BJ (cell line): Measurements from ENCODE around the gene DIPK1B. TPM values are rescaled to one million over a fixed set of nuclear protein-coding genes. Genes with fewer than 3 reads are reported as not detected.

Experiments
- CTCF ChIA-PET: fragments of 350-600 bp; formaldehyde crosslinking; extraction: SDS; loops from one replicate; lab custom pipeline; 2021; ENCODE audit warnings: antibody characterized with exemption, inconsistent platforms; lab: Yijun Ruan, JAX
- POLR2A ChIA-PET: fragments of 300-600 bp; sonication (Branson Sonifier 250); formaldehyde crosslinking; extraction: SDS; loops from one replicate; lab custom pipeline; 2021; ENCODE audit warnings: antibody characterized with exemption; lab: Charles Lee
- DNase-seq: peaks from one replicate; pipeline ENCODE4 v3.0.0-alpha.2; 2011; ENCODE audit warnings: low read depth
- H3K27me3 ChIP-seq: 2 replicates; pipeline ENCODE4 v1.6.0; 2011; ENCODE audit warnings: low read length; ENCODE audit not compliant: control insufficient read depth, insufficient read depth
- H3K36me3 ChIP-seq: 2 replicates; pipeline ENCODE4 v1.5.1; 2011; ENCODE audit warnings: low read length; ENCODE audit not compliant: control insufficient read depth, insufficient read depth
- H3K4me3 ChIP-seq: 2 replicates; pipeline ENCODE4 v1.5.1; 2011; ENCODE audit warnings: low read depth, mild to moderate bottlenecking, control low read depth, low read length
- CTCF ChIP-seq: IDR thresholded peaks from 2 replicates; pipeline ENCODE4 v1.5.1; 2011; ENCODE audit warnings: low read depth, mild to moderate bottlenecking, control low read depth, inconsistent platforms, low read length, moderate library complexity; ENCODE audit not compliant: insufficient read depth
- polyA plus RNA-seq: library from polyadenylated mRNA; depleted of rRNA; stranded (reverse); fragments of >200 nt; gene quantifications from 2 replicates; pipeline ENCODE4 v1.2.3, GENCODE V29; 2011

Gene DIPK1B
- polyA plus RNA-seq, 1 experiment, result 0.42 TPM

GRCh38 chr9:136697146-136697820 lies 15.1 kb upstream of the DIPK1B start:
- ChIA-PET POLR2A (no interaction called here), CTCF (interaction anchor here (1.0 to 1.8 kb wide), 4 partner anchors 25 to 257 kb away, joined by 3 to 6 read pairs (median 4); no protein-coding TSS in a partner anchor)
- peaks cover 8% of the 10 kb centered on the region for H3K27me3 ChIP-seq
- no peak for DNase-seq
- TF ChIP-seq CTCF, result no peak
- H3K36me3 ChIP-seq, result no peaks in the 10 kb centered on the region
- H3K4me3 ChIP-seq, result no peak overlapping the region

- H3K4me3 ChIP-seq, result no peak overlapping the region
- peaks cover 8% of the 10 kb centered on the region for H3K27me3 ChIP-seq
- ChIA-PET POLR2A (no interaction called here), CTCF (interaction anchor here (1.0 to 1.6 kb wide), 3 partner anchors 25 to 258 kb away, joined by 3 to 4 read pairs (median 3); no protein-coding TSS in a partner anchor)
- no peak for DNase-seq
- no peaks in the 10 kb centered on the region for H3K36me3 ChIP-seq
- no peak for TF ChIP-seq CTCF
Measured at GRCh38 chr9:136697821-136698526, 14.4 kb upstream of the DIPK1B start.

GRCh38 chr9:136698635-136699246 lies 13.6 kb upstream of the DIPK1B start:
- Histone ChIP-seq H3K4me3 (no peak overlapping the region), H3K27me3 (peaks cover 8% of the 10 kb centered on the region), H3K36me3 (no peaks in the 10 kb centered on the region)
- CTCF ChIA-PET, result interaction anchor here (0.7 kb wide), 2 partner anchors 17 to 31 kb away, joined by 3 to 6 read pairs; no protein-coding TSS in a partner anchor
- POLR2A ChIA-PET, result interaction anchor here (0.7 kb wide), 1 partner anchor 29 kb away, joined by 8 read pairs; no protein-coding TSS in a partner anchor
- no peak for TF ChIP-seq CTCF
- no peak for DNase-seq

GRCh38 chr9:136700304-136700703 lies 12.1 kb upstream of the DIPK1B start:
- TF ChIP-seq CTCF, result no peak
- no peak for DNase-seq
- Histone ChIP-seq H3K4me3 (no peak overlapping the region), H3K27me3 (peaks cover 8% of the 10 kb centered on the region), H3K36me3 (no peaks in the 10 kb centered on the region)
- ChIA-PET POLR2A (interaction anchor here (0.6 kb wide), 1 partner anchor 14 kb away, joined by 3 read pairs; no protein-coding TSS in a partner anchor), CTCF (interaction anchor here (1.2 to 1.3 kb wide), 2 partner anchors 14 to 29 kb away, joined by 3 to 4 read pairs; no protein-coding TSS in a partner anchor)
